GM12878 (cell line): ENCODE measurements around the gene WNT11. TPM values are rescaled to one million over a fixed set of nuclear protein-coding genes. Genes with fewer than 3 reads are reported as not detected.

Experiments used
- ATAC-seq: fragments of 200-7000 bp; cut with Tn5 transposase; 3 replicates; pipeline ENCODE4 v1.9.1; 2020; ENCODE audit warnings: mild to moderate bottlenecking, moderate library complexity
- BruUV-seq: library from RNA; stranded (reverse); fragments of 400-500 nt; replicated peaks from 2 replicates; lab custom pipeline; 2021; lab: Mats Ljungman, UMichigan
- CTCF ChIA-PET: fragments of 300-600 bp; sonication (Branson Sonifier 250); formaldehyde crosslinking; extraction: SDS; loops from one replicate; lab custom pipeline; 2021; ENCODE audit warnings: inconsistent platforms; lab: Yijun Ruan, JAX
- POLR2A ChIA-PET: fragments of 350-600 bp; formaldehyde crosslinking; extraction: SDS; loops from one replicate; lab custom pipeline; 2021; ENCODE audit warnings: inconsistent platforms; lab: Charles Lee
- RAD21 ChIA-PET: fragments of 300-600 bp; sonication (Branson Sonifier 250); formaldehyde crosslinking; loops from one replicate; lab custom pipeline; 2023; ENCODE audit warnings: antibody characterized with exemption; ENCODE audit not compliant: unreplicated experiment; lab: Charles Lee
- SMC1A ChIA-PET: fragments of 300-600 bp; sonication (Branson Sonifier 250); formaldehyde crosslinking; loops from one replicate; lab custom pipeline; 2023; ENCODE audit not compliant: unreplicated experiment, uncharacterized antibody; lab: Charles Lee
- DNase-seq: peaks from one replicate; pipeline ENCODE4 v3.0.0-alpha.2; 2011; ENCODE audit warnings: low read depth, low spot score
- FAIRE-seq: peaks from 3 replicates; lab custom pipeline; 2011; peaks lifted over from hg19 to GRCh38; lab: Jason Lieb, UNC
- H2AFZ ChIP-seq: 2 replicates; pipeline ENCODE4 v1.6.0; 2011; ENCODE audit warnings: low read depth, low read length, control low read depth; ENCODE audit not compliant: control insufficient read depth
- H3K27ac ChIP-seq: 2 replicates; pipeline ENCODE4 v1.5.1; 2011; ENCODE audit warnings: control low read depth; ENCODE audit not compliant: control insufficient read depth, insufficient read depth
- H3K27me3 ChIP-seq, 2 experiments: replicated peaks in 1 of 2; 2 replicates each; pipeline versions ENCODE4 v1.6.0 to v1.6.1; 2011; ENCODE audit warnings: low read length in 1 of 2; ENCODE audit not compliant: control insufficient read depth in 2 of 2, insufficient read depth in 2 of 2
- H3K36me3 ChIP-seq, 2 experiments: 2 replicates each; pipeline ENCODE4 v1.5.1; 2011; ENCODE audit warnings: low read length in 1 of 2; ENCODE audit not compliant: control insufficient read depth in 2 of 2, insufficient read depth in 2 of 2
- H3K4me1 ChIP-seq: 2 replicates; pipeline ENCODE4 v1.6.1; 2011; ENCODE audit warnings: mild to moderate bottlenecking, low read length, moderate library complexity, mixed read lengths; ENCODE audit not compliant: control insufficient read depth, insufficient read depth
- H3K4me2 ChIP-seq: 2 replicates; pipeline ENCODE4 v1.6.0; 2011; ENCODE audit warnings: control low read depth; ENCODE audit not compliant: control insufficient read depth, insufficient read depth
- H3K4me3 ChIP-seq: fragments of 200-600 bp; sonication (generic); 2 replicates; pipeline ENCODE4 v1.5.1; 2016
- H3K79me2 ChIP-seq: 2 replicates; pipeline ENCODE4 v1.6.0; 2011; ENCODE audit warnings: low read length; ENCODE audit not compliant: control insufficient read depth, insufficient read depth
- H3K9ac ChIP-seq: 2 replicates; pipeline ENCODE4 v1.8.0; 2011; ENCODE audit warnings: low read length, control low read depth, mixed read lengths; ENCODE audit not compliant: control insufficient read depth, insufficient read depth
- H3K9me3 ChIP-seq: replicated peaks from 3 replicates; pipeline ENCODE4 v1.5.1; 2011; ENCODE audit warnings: mild to moderate bottlenecking, low read length; ENCODE audit not compliant: control insufficient read depth, insufficient read depth
- H4K20me1 ChIP-seq: 2 replicates; pipeline ENCODE4 v1.6.0; 2011; ENCODE audit not compliant: control insufficient read depth, insufficient read depth
- BCL11A ChIP-seq: IDR thresholded peaks from 2 replicates; pipeline ENCODE4 v1.6.1; 2011; ENCODE audit warnings: low read depth, low read length
- BHLHE40 ChIP-seq, 2 experiments: fragments of 450-650 bp in 1 of 2; IDR thresholded peaks; 2 replicates each; pipeline ENCODE4 v1.6.1; 2011 to 2017; ENCODE audit warnings: low read depth in 2 of 2, borderline replicate concordance in 1 of 2, improper control_type of control experiment in 1 of 2, low read length in 1 of 2, mild to moderate bottlenecking in 1 of 2
- EED ChIP-seq: sonication (generic); IDR thresholded peaks from 2 replicates; pipeline ENCODE4 v1.6.1; 2016; ENCODE audit warnings: antibody characterized with exemption, low read depth
- EP300 ChIP-seq, 2 experiments: fragments of 150-350 bp in 1 of 2; IDR thresholded peaks; 2 replicates each; pipeline ENCODE4 v1.6.1; 2011 to 2012; ENCODE audit warnings: low read depth in 2 of 2, low read length in 2 of 2, borderline replicate concordance in 1 of 2, improper control_type of control experiment in 1 of 2, inconsistent platforms in 1 of 2; ENCODE audit not compliant: control insufficient read depth in 1 of 2
- ETV6 ChIP-seq, 2 experiments: fragments of 450-650 bp in 1 of 2; IDR thresholded peaks in 1 of 2; conservative IDR thresholded peaks in 1 of 2; 2 replicates each; pipeline ENCODE4 v1.6.1; 2014; ENCODE audit warnings: antibody characterized with exemption in 1 of 2, borderline replicate concordance in 1 of 2, low read depth in 1 of 2, mild to moderate bottlenecking in 1 of 2, moderate library complexity in 1 of 2
- FOXM1 ChIP-seq: IDR thresholded peaks from 2 replicates; pipeline ENCODE4 v1.6.1; 2012; ENCODE audit warnings: low read depth, mild to moderate bottlenecking, inconsistent platforms, low read length, moderate library complexity
- HDAC2 ChIP-seq: fragments of 200-600 bp; sonication (generic); IDR thresholded peaks from 2 replicates; pipeline ENCODE4 v1.6.1; 2017
- IKZF1 ChIP-seq: fragments of 450-650 bp; conservative IDR thresholded peaks from 2 replicates; pipeline ENCODE4 v1.6.1; 2017; ENCODE audit warnings: antibody characterized with exemption, mild to moderate bottlenecking
- JUNB ChIP-seq: IDR thresholded peaks from 2 replicates; pipeline ENCODE4 v1.6.1; 2016; ENCODE audit warnings: antibody characterized with exemption, mild to moderate bottlenecking
- MTA3 ChIP-seq: IDR thresholded peaks from 2 replicates; pipeline ENCODE4 v1.6.1; 2012; ENCODE audit warnings: low read length, inconsistent platforms, borderline replicate concordance
- NFIC ChIP-seq: IDR thresholded peaks from 2 replicates; pipeline ENCODE4 v1.6.1; 2012; ENCODE audit warnings: low read depth, mild to moderate bottlenecking, inconsistent platforms, low read length, moderate library complexity
- NR2F1 ChIP-seq: fragments of 450-650 bp; conservative IDR thresholded peaks from 2 replicates; pipeline ENCODE4 v1.6.1; 2017; ENCODE audit warnings: mild to moderate bottlenecking
- PAX5 ChIP-seq: IDR thresholded peaks from 2 replicates; pipeline ENCODE4 v1.6.1; 2011; ENCODE audit warnings: low read depth, low read length, borderline replicate concordance
- RUNX3 ChIP-seq: IDR thresholded peaks from 2 replicates; pipeline ENCODE4 v1.6.1; 2012; ENCODE audit warnings: low read length, inconsistent platforms
- SP1 ChIP-seq: IDR thresholded peaks from one replicate; pipeline ENCODE4 v1.6.1; 2011; ENCODE audit warnings: low read depth, low read length
- STAT1 ChIP-seq: fragments of 450-650 bp; conservative IDR thresholded peaks from 2 replicates; pipeline ENCODE4 v1.6.1; 2014; ENCODE audit warnings: antibody characterized with exemption, mild to moderate bottlenecking
- TCF12 ChIP-seq: IDR thresholded peaks from 2 replicates; pipeline ENCODE4 v1.6.1; 2011; ENCODE audit warnings: low read depth, mild to moderate bottlenecking, low read length
- TCF3 ChIP-seq: IDR thresholded peaks from 2 replicates; pipeline ENCODE4 v1.6.1; 2012; ENCODE audit warnings: low read depth, mild to moderate bottlenecking, low read length, borderline replicate concordance; ENCODE audit not compliant: insufficient read depth
- ZBED1 ChIP-seq: IDR thresholded peaks from 2 replicates; pipeline ENCODE4 v1.6.1; 2016; ENCODE audit warnings: borderline replicate concordance
- WGBS: methylation state at CpG from one replicate; pipeline ENCODE4 v1.1.6; 2016; ENCODE audit warnings: low lambda C conversion rate; ENCODE audit not compliant: insufficient replicate concordance, insufficient coverage; ENCODE audit errors: missing lambda C conversion rate; 5-methylcytosine and 5-hydroxymethylcytosine counted together
- in situ Hi-C: fragments of 300-500 bp; cut with MboI; formaldehyde crosslinking; loops from 9 replicates; pipeline ENCODE4 v1.14.3; 2018; ENCODE audit warnings: mixed read lengths
- intact Hi-C: fragments of 100-400 bp; cut with micrococcal nuclease; formaldehyde crosslinking; loops from one replicate; pipeline ENCODE4 v1.14.2; 2022; ENCODE audit not compliant: unreplicated experiment
- polyA plus RNA-seq, 11 experiments: library from polyadenylated mRNA; depleted of rRNA in 4 of 11; unstranded in 6 of 11; stranded (reverse) in 5 of 11; fragments of >200 nt; fragmentation: Nextera tagmentation in 4 of 11; fragmentation: Illumina TruSeq in 1 of 11; extraction: Ambion mirVana in 4 of 11; extraction: Trizol in 1 of 11; gene quantifications; 1 replicate in 1 of 11; 2 replicates in 10 of 11; pipeline versions ENCODE4 v1.2.1 to v1.2.3, GENCODE V29; 2011 to 2016; ENCODE audit warnings: inconsistent platforms in 2 of 11, missing spikeins in 2 of 11, low read depth in 1 of 11
- total RNA-seq, 4 experiments: library from RNA; depleted of rRNA in 3 of 4; stranded (reverse); fragments of >200 nt in 3 of 4; fragmentation: Illumina TruSeq in 1 of 4; extraction: Trizol in 1 of 4; gene quantifications; 2 replicates each; pipeline versions ENCODE4 v1.2.1 to v1.2.3, GENCODE V29; 2013 to 2021
- TF ChIP-seq, protein P1 (sequence below): IDR thresholded peaks from 2 replicates; pipeline ENCODE4 v1.6.1; 2012; ENCODE audit warnings: low read length, inconsistent platforms
- TF ChIP-seq, protein P2 (sequence below): IDR thresholded peaks from 2 replicates; pipeline ENCODE4 v1.6.1; 2011; ENCODE audit warnings: low read depth, mild to moderate bottlenecking, low read length, moderate library complexity, borderline replicate concordance; ENCODE audit errors: extremely low read depth

The WNT11 gene
- total and polyA plus RNA-seq, 10 of the 15 experiments (the other 5 are each of a cell fraction or from before 2014, with no cell fraction given), result 0.05 to 0.19 TPM; not detected in 8

DNA sequence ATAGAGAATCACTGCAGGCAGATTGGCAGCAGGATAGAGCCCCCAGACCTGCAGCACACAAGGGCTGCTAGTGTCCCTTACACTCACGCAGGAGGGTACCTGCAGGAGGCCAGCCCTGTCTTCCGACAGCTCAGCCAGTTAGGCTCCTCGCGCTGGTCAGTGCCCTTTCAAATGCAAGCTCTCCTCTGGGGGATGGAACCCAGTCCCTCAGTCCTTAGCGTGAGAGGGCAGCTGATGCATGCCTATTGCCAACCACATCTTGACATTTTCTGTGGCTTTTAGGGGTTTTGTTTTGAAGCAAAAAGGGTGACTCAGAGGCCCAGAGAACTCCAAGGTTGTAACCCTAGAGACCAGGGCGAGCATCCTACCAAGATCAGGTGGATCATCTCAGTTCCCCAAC is 40.0 kb downstream of the WNT11 start:
- Histone ChIP-seq H2AFZ (no peak overlapping the region), H3K4me2 (no peak overlapping the region), H3K9me3 (no peaks in the 10 kb centered on the region), H4K20me1 (no peaks in the 10 kb centered on the region), H3K79me2 (no peaks in the 10 kb centered on the region), H3K9ac (no peak overlapping the region), H3K4me3 (no peak overlapping the region), H3K27ac (no peak overlapping the region), H3K4me1 (peaks cover 17% of the 10 kb centered on the region), H3K27me3 (no peaks in the 10 kb centered on the region), H3K36me3 (no peaks in the 10 kb centered on the region)
- intact Hi-C loops, result loop anchor here (5.0 kb wide), 1 partner anchor 41 kb away; the partner anchor contains the start of gene WNT11
- no TSS peak for BruUV-seq
- WGBS, result 19% methylated on average over 6 of the region's 6 CpGs
- SMC1A ChIA-PET, result interaction anchor here (1.1 kb wide), 2 partner anchors 11 to 42 kb away, joined by 3 read pairs; no protein-coding TSS in a partner anchor
- peak; percentile 54 for DNase-seq
- in situ Hi-C loops, result no loop called here
- no peak for FAIRE-seq
- RAD21 ChIA-PET, result no interaction called here
- CTCF ChIA-PET, result interaction anchor here (1.0 kb wide), 2 partner anchors 14 to 274 kb away, joined by 3 to 4 read pairs; no protein-coding TSS in a partner anchor
- POLR2A ChIA-PET, result no interaction called here
- TF ChIP-seq PAX5 (peak; percentile 45; the same call in 1 of the 2 replicates), HDAC2 (no peak), ETV6 (conservative IDR thresholded peaks at IDR 0.05 in 1 of 2, IDR thresholded peaks at IDR 0.05 in 1 of 2; ENCODE audit: borderline replicate concordance in 1 of 2, low read depth in 1 of 2) (no peak), EED (0 out of 2 replicates have a peak, but pooled peaks have one; percentile 16), TCF12 (peak; percentile 66; the same call in 1 of the 2 replicates), TCF3 (0 out of 2 replicates have a peak, but pooled peaks have one; percentile 36), ZBED1 (no peak), STAT1 (no peak), BCL11A (peak; percentile 57; the same call in 1 of the 2 replicates), RUNX3 (peak; percentile 91), MTA3 (no peak), JUNB (peak; percentile 44; the same call in 1 of the 2 replicates), SP1 (peak; percentile 15), NFIC (peak; percentile 63; the same call in 1 of the 2 replicates), EP300 (IDR thresholded peaks at IDR 0.05; ENCODE audit: borderline replicate concordance in 1 of 2, control insufficient read depth in 1 of 2, low read depth in 2 of 2, low read length in 2 of 2) (peak; percentile 37 to 57; a peak in 2 of 4 replicates), BHLHE40 (IDR thresholded peaks at IDR 0.05; ENCODE audit: borderline replicate concordance in 1 of 2, low read depth in 2 of 2, low read length in 1 of 2) (peak; percentile 15 to 32; a peak in 1 of 4 replicates), NR2F1 (peak; percentile 53), IKZF1 (peak; percentile 33), FOXM1 (peak; percentile 21; the same call in 1 of the 2 replicates)
- TF ChIP-seq, protein P1, sequence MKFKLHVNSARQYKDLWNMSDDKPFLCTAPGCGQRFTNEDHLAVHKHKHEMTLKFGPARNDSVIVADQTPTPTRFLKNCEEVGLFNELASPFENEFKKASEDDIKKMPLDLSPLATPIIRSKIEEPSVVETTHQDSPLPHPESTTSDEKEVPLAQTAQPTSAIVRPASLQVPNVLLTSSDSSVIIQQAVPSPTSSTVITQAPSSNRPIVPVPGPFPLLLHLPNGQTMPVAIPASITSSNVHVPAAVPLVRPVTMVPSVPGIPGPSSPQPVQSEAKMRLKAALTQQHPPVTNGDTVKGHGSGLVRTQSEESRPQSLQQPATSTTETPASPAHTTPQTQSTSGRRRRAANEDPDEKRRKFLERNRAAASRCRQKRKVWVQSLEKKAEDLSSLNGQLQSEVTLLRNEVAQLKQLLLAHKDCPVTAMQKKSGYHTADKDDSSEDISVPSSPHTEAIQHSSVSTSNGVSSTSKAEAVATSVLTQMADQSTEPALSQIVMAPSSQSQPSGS, result peak; percentile 38; the same call in 1 of the 2 replicates
- TF ChIP-seq, protein P2, sequence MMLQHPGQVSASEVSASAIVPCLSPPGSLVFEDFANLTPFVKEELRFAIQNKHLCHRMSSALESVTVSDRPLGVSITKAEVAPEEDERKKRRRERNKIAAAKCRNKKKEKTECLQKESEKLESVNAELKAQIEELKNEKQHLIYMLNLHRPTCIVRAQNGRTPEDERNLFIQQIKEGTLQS, result no peak
- peak; percentile 77 for ATAC-seq
